Measurements from ENCODE around the gene TMEM219.

Gene TMEM219

GRCh38 chr16:30004811-30005242 is 42.9 kb downstream of the TMEM219 start:
- no peak for TF ChIP-seq CTCF (IDR thresholded peaks at IDR 0.05; ENCODE audit: insufficient read depth, low read length, missing control alignments)
- no peak overlapping the region for H3K4me3 ChIP-seq (ENCODE audit: low read depth, low read length)
- CTCF ChIA-PET, result interaction anchor here (0.8 to 3.5 kb wide), 16 partner anchors 8 to 305 kb away, joined by 3 to 23 read pairs (median 3); partner anchors contain the start of genes HIRIP3, INO80E and TLCD3B
- POLR2A ChIA-PET, result interaction anchor here (0.7 to 1.3 kb wide), 2 partner anchors 78 to 104 kb away, joined by 3 to 4 read pairs; partner anchors contain the start of genes ASPHD1 and KCTD13
- no peak for DNase-seq (ENCODE audit: low read depth, low spot score)

- POLR2A ChIA-PET, result interaction anchor here (0.6 to 1.3 kb wide), 3 partner anchors 104 to 197 kb away, joined by 3 to 4 read pairs (median 3); partner anchors contain the start of gene ASPHD1
- CTCF ChIA-PET, result interaction anchor here (0.6 to 3.5 kb wide), 21 partner anchors 9 to 307 kb away, joined by 3 to 23 read pairs (median 3); partner anchors contain the start of genes HIRIP3, INO80E, KCTD13 and SEZ6L2
- DNase-seq (ENCODE audit: low read depth, low spot score), result no peak
- TF ChIP-seq CTCF (IDR thresholded peaks at IDR 0.05; ENCODE audit: insufficient read depth, low read length, missing control alignments), result peak; percentile 73
- H3K4me3 ChIP-seq (ENCODE audit: low read depth, low read length), result no peak overlapping the region
Observed at GRCh38 chr16:30005341-30006094, 43.6 kb downstream of the TMEM219 start.

- ChIA-PET POLR2A (interaction anchor here (0.6 kb wide), 2 partner anchors 104 to 197 kb away, joined by 3 read pairs; no protein-coding TSS in a partner anchor), CTCF (interaction anchor here (0.6 to 3.5 kb wide), 17 partner anchors 10 to 307 kb away, joined by 3 to 23 read pairs (median 4); partner anchors contain the start of genes HIRIP3, INO80E, KCTD13 and SEZ6L2)
Observed at GRCh38 chr16:30006095-30006473, 44.2 kb downstream of the TMEM219 start.

GRCh38 chr16:30006659-30007377 is 44.9 kb downstream of the TMEM219 start:
- ChIA-PET POLR2A (no interaction called here), CTCF (interaction anchor here (1.1 to 3.5 kb wide), 6 partner anchors 11 to 308 kb away, joined by 3 to 23 read pairs (median 6); partner anchors contain the start of genes HIRIP3, INO80E and SEZ6L2)
- no peak for TF ChIP-seq CTCF (IDR thresholded peaks at IDR 0.05; ENCODE audit: insufficient read depth, low read length, missing control alignments)
- no peak for DNase-seq (ENCODE audit: low read depth, low spot score)
- H3K4me3 ChIP-seq (ENCODE audit: low read depth, low read length), result no peak overlapping the region

More at GRCh38 chr16:30006095-30006473, 44.2 kb downstream of the TMEM219 start:
- DNase-seq (ENCODE audit: low read depth, low spot score), result no peak
- no peak for TF ChIP-seq CTCF (IDR thresholded peaks at IDR 0.05; ENCODE audit: insufficient read depth, low read length, missing control alignments)
- no peak overlapping the region for H3K4me3 ChIP-seq (ENCODE audit: low read depth, low read length)

GRCh38 chr16:30007378-30007895 is 45.6 kb downstream of the TMEM219 start:
- POLR2A ChIA-PET, result no interaction called here
- TF ChIP-seq CTCF (IDR thresholded peaks at IDR 0.05; ENCODE audit: insufficient read depth, low read length, missing control alignments), result no peak
- CTCF ChIA-PET, result interaction anchor here (1.1 to 3.5 kb wide), 3 partner anchors 10 to 11 kb away, joined by 5 to 23 read pairs (median 5); partner anchors contain the start of genes HIRIP3 and INO80E
- no peak for DNase-seq (ENCODE audit: low read depth, low spot score)
- no peak overlapping the region for H3K4me3 ChIP-seq (ENCODE audit: low read depth, low read length)
